SK-N-SH treated with all-trans-retinoic acid at 6 μM for 48 hours (cell line): ENCODE measurements around the gene ASPRV1.

Source experiments
- ARNTL ChIP-seq: fragments of 450-650 bp; formaldehyde crosslinking; IDR thresholded peaks from 2 replicates; pipeline ENCODE4 v1.5.0; 2020; ENCODE audit warnings: low read depth, mild to moderate bottlenecking, moderate library complexity, borderline replicate concordance
- CSDC2 ChIP-seq: fragments of 250-450 bp; sonication (Bioruptor Pico); IDR thresholded peaks from 2 replicates; pipeline ENCODE4 v1.5.0; 2020; ENCODE audit warnings: mild to moderate bottlenecking, moderate library complexity
- GLIS3 ChIP-seq: fragments of 250-450 bp; sonication (Bioruptor Pico); IDR thresholded peaks from 2 replicates; pipeline ENCODE4 v1.5.0; 2020; ENCODE audit warnings: mild to moderate bottlenecking, moderate library complexity
- OSR1 ChIP-seq: fragments of 250-450 bp; sonication (Bioruptor Pico); IDR thresholded peaks from 2 replicates; pipeline ENCODE4 v1.8.0; 2022; ENCODE audit warnings: moderate library complexity, mild to moderate bottlenecking, inconsistent platforms
- PATZ1 ChIP-seq: fragments of 250-450 bp; sonication (Bioruptor Pico); IDR thresholded peaks from 2 replicates; pipeline ENCODE4 v1.8.0; 2020; ENCODE audit warnings: mild to moderate bottlenecking, moderate library complexity, borderline replicate concordance
- PPARA ChIP-seq: fragments of 250-450 bp; sonication (Bioruptor Pico); IDR thresholded peaks from 2 replicates; pipeline ENCODE4 v1.5.0; 2020; ENCODE audit warnings: mild to moderate bottlenecking, borderline replicate concordance
- TCF4 ChIP-seq: fragments of 250-450 bp; sonication (Bioruptor Pico); IDR thresholded peaks from 2 replicates; pipeline ENCODE4 v1.8.0; 2021; ENCODE audit warnings: mild to moderate bottlenecking, moderate library complexity, borderline replicate concordance
- ZFP3 ChIP-seq: fragments of 250-450 bp; sonication (Bioruptor Pico); IDR thresholded peaks from 2 replicates; pipeline ENCODE4 v1.5.0; 2020; ENCODE audit warnings: mild to moderate bottlenecking, moderate library complexity
- ZFP30 ChIP-seq: fragments of 450-650 bp; formaldehyde crosslinking; IDR thresholded peaks from 2 replicates; pipeline ENCODE4 v1.5.0; 2022; ENCODE audit warnings: mild to moderate bottlenecking, moderate library complexity
- ZNF70 ChIP-seq: fragments of 450-650 bp; formaldehyde crosslinking; IDR thresholded peaks from 2 replicates; pipeline ENCODE4 v1.5.0; 2020; ENCODE audit warnings: mild to moderate bottlenecking, moderate library complexity
- TF ChIP-seq, protein P1 (sequence below): fragments of 250-450 bp; sonication (Bioruptor Pico); IDR thresholded peaks from 2 replicates; pipeline ENCODE4 v1.8.0; 2021; ENCODE audit warnings: low read depth, mild to moderate bottlenecking, moderate library complexity, borderline replicate concordance
- TF ChIP-seq, protein P2 (sequence below): fragments of 250-450 bp; sonication (Bioruptor Pico); IDR thresholded peaks from 2 replicates; pipeline ENCODE4 v1.5.0; 2020; ENCODE audit warnings: mild to moderate bottlenecking, moderate library complexity

DNA sequence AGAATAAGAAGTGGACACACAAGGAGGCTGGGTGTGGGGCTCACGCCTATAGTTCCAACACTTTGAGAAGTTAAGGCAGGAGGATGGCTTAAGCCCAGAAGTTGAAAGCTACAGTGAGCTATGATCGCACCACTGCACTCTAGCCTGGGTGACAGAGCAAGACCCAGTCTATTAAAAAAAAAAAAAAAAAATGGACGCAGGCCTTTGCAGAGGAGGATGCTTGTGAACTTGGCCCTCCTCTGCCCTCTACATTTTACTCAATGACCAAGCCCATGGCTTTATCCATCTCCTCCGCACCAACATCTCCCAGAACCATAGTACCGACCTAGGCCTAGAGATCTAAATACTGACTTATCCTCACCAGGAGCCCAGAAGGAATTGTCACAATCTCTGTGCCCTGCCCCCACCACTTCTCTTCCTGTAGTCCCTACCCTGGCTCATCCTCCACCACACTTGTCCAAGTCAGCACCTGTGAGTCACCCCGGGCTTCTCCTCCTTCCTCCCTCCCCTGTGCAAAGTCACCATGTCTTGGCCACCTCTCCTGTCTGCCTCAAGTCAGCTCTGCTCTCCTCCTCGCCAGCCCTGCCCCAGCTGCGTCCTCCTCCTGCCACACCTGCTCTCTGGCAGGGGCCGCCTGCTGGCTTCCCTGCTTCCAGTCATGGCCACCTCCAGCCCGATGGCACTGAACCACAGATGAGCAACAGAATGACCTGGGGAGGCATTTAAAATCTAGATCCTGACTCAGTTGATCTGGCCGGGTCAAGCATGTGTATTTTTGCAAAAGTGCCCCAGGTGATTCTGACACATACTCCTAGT, 35.8 kb upstream of the ASPRV1 start:
- TF ChIP-seq PATZ1 (no peak), TCF4 (CRISPR knock-in tag) (no peak), GLIS3 (CRISPR knock-in tag) (no peak), PPARA (CRISPR knock-in tag) (no peak), ZFP30 (CRISPR knock-in tag) (no peak), ARNTL (CRISPR knock-in tag) (no peak), ZFP3 (CRISPR knock-in tag) (no peak), ZNF70 (CRISPR knock-in tag) (no peak), OSR1 (CRISPR knock-in tag) (no peak), CSDC2 (CRISPR knock-in tag) (no peak)
- TF ChIP-seq, protein P1, sequence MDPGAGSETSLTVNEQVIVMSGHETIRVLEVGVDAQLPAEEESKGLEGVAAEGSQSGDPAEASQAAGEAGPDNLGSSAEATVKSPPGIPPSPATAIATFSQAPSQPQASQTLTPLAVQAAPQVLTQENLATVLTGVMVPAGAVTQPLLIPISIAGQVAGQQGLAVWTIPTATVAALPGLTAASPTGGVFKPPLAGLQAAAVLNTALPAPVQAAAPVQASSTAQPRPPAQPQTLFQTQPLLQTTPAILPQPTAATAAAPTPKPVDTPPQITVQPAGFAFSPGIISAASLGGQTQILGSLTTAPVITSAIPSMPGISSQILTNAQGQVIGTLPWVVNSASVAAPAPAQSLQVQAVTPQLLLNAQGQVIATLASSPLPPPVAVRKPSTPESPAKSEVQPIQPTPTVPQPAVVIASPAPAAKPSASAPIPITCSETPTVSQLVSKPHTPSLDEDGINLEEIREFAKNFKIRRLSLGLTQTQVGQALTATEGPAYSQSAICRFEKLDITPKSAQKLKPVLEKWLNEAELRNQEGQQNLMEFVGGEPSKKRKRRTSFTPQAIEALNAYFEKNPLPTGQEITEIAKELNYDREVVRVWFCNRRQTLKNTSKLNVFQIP (CRISPR knock-in tag), result no peak
- TF ChIP-seq, protein P2, sequence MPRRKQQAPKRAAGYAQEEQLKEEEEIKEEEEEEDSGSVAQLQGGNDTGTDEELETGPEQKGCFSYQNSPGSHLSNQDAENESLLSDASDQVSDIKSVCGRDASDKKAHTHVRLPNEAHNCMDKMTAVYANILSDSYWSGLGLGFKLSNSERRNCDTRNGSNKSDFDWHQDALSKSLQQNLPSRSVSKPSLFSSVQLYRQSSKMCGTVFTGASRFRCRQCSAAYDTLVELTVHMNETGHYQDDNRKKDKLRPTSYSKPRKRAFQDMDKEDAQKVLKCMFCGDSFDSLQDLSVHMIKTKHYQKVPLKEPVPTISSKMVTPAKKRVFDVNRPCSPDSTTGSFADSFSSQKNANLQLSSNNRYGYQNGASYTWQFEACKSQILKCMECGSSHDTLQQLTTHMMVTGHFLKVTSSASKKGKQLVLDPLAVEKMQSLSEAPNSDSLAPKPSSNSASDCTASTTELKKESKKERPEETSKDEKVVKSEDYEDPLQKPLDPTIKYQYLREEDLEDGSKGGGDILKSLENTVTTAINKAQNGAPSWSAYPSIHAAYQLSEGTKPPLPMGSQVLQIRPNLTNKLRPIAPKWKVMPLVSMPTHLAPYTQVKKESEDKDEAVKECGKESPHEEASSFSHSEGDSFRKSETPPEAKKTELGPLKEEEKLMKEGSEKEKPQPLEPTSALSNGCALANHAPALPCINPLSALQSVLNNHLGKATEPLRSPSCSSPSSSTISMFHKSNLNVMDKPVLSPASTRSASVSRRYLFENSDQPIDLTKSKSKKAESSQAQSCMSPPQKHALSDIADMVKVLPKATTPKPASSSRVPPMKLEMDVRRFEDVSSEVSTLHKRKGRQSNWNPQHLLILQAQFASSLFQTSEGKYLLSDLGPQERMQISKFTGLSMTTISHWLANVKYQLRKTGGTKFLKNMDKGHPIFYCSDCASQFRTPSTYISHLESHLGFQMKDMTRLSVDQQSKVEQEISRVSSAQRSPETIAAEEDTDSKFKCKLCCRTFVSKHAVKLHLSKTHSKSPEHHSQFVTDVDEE (CRISPR knock-in tag), result no peak
